HepG2 (cell line): ENCODE measurements around the gene EXOC3L4. TPM values are rescaled to one million over a fixed set of nuclear protein-coding genes. Genes with fewer than 3 reads are reported as not detected.

Experiments used
- IRF9 ChIP-seq: sonication (generic); formaldehyde crosslinking; IDR thresholded peaks from 2 replicates; pipeline ENCODE4 v1.8.0; 2022; ENCODE audit warnings: missing genetic modification reagents, mild to moderate bottlenecking, borderline replicate concordance
- MLXIP ChIP-seq: sonication (generic); formaldehyde crosslinking; IDR thresholded peaks from 2 replicates; pipeline ENCODE4 v1.9.0; 2021; ENCODE audit warnings: missing genetic modification reagents, borderline replicate concordance
- PAXIP1 ChIP-seq: sonication (generic); formaldehyde crosslinking; conservative IDR thresholded peaks from 2 replicates; pipeline ENCODE4 v1.4.0; 2020; ENCODE audit warnings: mild to moderate bottlenecking, missing genetic modification reagents, moderate library complexity
- THAP7 ChIP-seq: sonication (generic); formaldehyde crosslinking; IDR thresholded peaks from 2 replicates; pipeline ENCODE4 v1.8.1; 2023; ENCODE audit warnings: mild to moderate bottlenecking, missing genetic modification reagents
- ZNF343 ChIP-seq: sonication (generic); formaldehyde crosslinking; IDR thresholded peaks from 2 replicates; pipeline ENCODE4 v1.4.0; 2020; ENCODE audit warnings: mild to moderate bottlenecking, missing genetic modification reagents
- ZNF451 ChIP-seq: sonication (generic); formaldehyde crosslinking; IDR thresholded peaks from 2 replicates; pipeline ENCODE4 v1.5.0; 2020; ENCODE audit warnings: mild to moderate bottlenecking, missing genetic modification reagents
- polyA plus RNA-seq, 8 experiments: library from polyadenylated mRNA; depleted of rRNA in 3 of 8; stranded (reverse) in 7 of 8; unstranded in 1 of 8; fragments of >200 nt; fragmentation: Illumina TruSeq in 4 of 8; extraction: Trizol in 4 of 8; gene quantifications; 2 replicates each; pipeline versions ENCODE4 v1.2.1 to v1.2.3, GENCODE V29; 2011 to 2016; ENCODE audit warnings: low read depth in 4 of 8, missing spikeins in 1 of 8, mixed read lengths in 1 of 8; ENCODE audit not compliant: insufficient read depth in 1 of 8
- total RNA-seq, 5 experiments: library from RNA; depleted of rRNA; stranded (reverse); fragments of >200 nt; fragmentation: Illumina TruSeq; extraction: Trizol; gene quantifications; 2 replicates each; pipeline ENCODE4 v1.2.3, GENCODE V29; 2016; ENCODE audit warnings: low read depth in 1 of 5

The EXOC3L4 gene
- total and polyA plus RNA-seq, 2 of the 13 experiments (the other 11 are each of a cell fraction or from before 2014, with no cell fraction given), result 11.8 to 27.0 TPM

GRCh38 chr14:103055695-103056094, 38.8 kb upstream of the EXOC3L4 start (continued):
- no peak for TF ChIP-seq MLXIP (CRISPR knock-in tag)
- TF ChIP-seq THAP7, result no peak
- TF ChIP-seq ZNF343 (CRISPR knock-in tag), result no peak
- no peak for TF ChIP-seq PAXIP1 (CRISPR knock-in tag)
- no peak for TF ChIP-seq IRF9
- no peak for TF ChIP-seq ZNF451 (CRISPR knock-in tag)
- TF ChIP-seq, all 625 proteins: peak for 0
